HAP-1 (cell line): ENCODE measurements around the gene NLRP8.
"Not testable (repeated sequence)": the region's sequence is repeated elsewhere in the genome, so short reads cannot be mapped to it uniquely, and the experiment has no call there.

Experiments
- DNase-seq, 2 experiments: peaks; one replicate each; pipeline ENCODE4 v3.0.0-alpha.2; 2016 to 2020; ENCODE audit warnings: low spot score in 2 of 2
- H3K27me3 ChIP-seq: fragments of 250-450 bp; sonication (Bioruptor Pico); 2 replicates; pipeline ENCODE4 v1.5.1; 2020; ENCODE audit warnings: low read depth, mild to moderate bottlenecking, moderate library complexity
- H3K36me3 ChIP-seq: fragments of 250-450 bp; sonication (Bioruptor Pico); replicated peaks from 2 replicates; pipeline ENCODE4 v1.5.1; 2020; ENCODE audit warnings: mild to moderate bottlenecking
- H3K4me1 ChIP-seq: fragments of 250-450 bp; sonication (Bioruptor Pico); 2 replicates; pipeline ENCODE4 v1.5.1; 2020; ENCODE audit warnings: mild to moderate bottlenecking
- H3K4me3 ChIP-seq: fragments of 250-450 bp; sonication (Bioruptor Pico); 2 replicates; pipeline ENCODE4 v1.5.1; 2020; ENCODE audit warnings: mild to moderate bottlenecking, moderate library complexity
- H3K9me3 ChIP-seq: fragments of 250-450 bp; sonication (Bioruptor Pico); 2 replicates; pipeline ENCODE4 v1.5.1; 2020; ENCODE audit warnings: mild to moderate bottlenecking, moderate library complexity
- in situ Hi-C: fragments of 300-500 bp; cut with MboI; formaldehyde crosslinking; loops from 3 replicates; pipeline ENCODE4 v1.14.3; 2020; ENCODE audit warnings: low sequenced_read_pairs, inconsistent platforms, mixed read lengths

NLRP8 gene

GRCh38 chr19:55947532-55947931 is at the start of gene NLRP8:
Gene NLRP8 (plus strand): TSS chr19:55947832.
- Histone ChIP-seq H3K9me3 (0 out of 2 replicates have a peak, but pooled peaks cover 2% of the 10 kb centered on the region), H3K36me3 (no peaks in the 10 kb centered on the region), H3K27me3 (no peaks in the 10 kb centered on the region), H3K4me3 (no peak within 1 kb of the TSS), H3K4me1 (no peaks in the 10 kb centered on the region)
- in situ Hi-C loops, result no loop called here
- no peak for DNase-seq

- H3K36me3 ChIP-seq, result no peaks in the 10 kb centered on the region
- no peaks in the 10 kb centered on the region for H3K9me3 ChIP-seq
- no peaks in the 10 kb centered on the region for H3K4me1 ChIP-seq
- no peaks in the 10 kb centered on the region for H3K27me3 ChIP-seq
- DNase-seq, result no peak
- H3K4me3 ChIP-seq, result no peak overlapping the region
- in situ Hi-C loops, result no loop called here
Measured at GRCh38 chr19:55898911-55899310, 48.7 kb upstream of the NLRP8 start.

GRCh38 chr19:55901369-55902079 is 46.1 kb upstream of the NLRP8 start:
- Histone ChIP-seq H3K9me3 (no peaks in the 10 kb centered on the region), H3K4me3 (no peak overlapping the region)

DNA sequence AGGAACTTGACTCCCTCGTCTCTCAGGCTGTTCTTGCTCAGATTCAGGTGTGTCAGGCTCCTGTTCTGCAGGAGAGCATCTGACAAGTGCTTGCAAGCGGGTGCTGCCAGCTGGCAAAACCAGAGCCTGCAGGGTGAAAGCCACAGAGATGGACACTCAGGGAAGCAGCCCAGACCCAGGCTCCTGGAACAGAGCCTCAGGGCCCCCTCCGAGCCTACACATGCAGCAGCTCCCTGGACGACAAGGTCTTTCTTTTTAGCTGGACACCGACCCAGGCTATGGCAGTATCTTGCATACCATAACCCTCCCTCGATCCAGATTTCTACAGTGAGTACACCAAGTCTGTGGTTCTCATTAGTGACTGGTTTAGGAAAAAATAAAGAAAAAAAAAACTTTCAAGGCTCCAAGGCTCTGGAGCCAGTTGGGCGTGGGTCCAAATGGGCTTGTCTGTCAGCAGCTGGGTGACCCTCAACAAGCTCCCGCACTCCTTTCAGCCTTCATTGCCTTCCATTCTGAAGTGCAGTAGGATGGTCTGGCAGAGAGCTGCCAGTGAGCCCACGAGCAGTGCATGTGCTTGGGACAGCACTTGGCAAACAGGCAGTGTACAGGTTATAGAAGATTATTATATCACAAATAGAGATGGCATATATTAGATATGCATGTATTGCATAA is 45.4 kb upstream of the NLRP8 start:
- in situ Hi-C loops, result no loop called here
- DNase-seq, result no peak
- Histone ChIP-seq H3K9me3 (no peaks in the 10 kb centered on the region), H3K36me3 (no peaks in the 10 kb centered on the region), H3K27me3 (no peaks in the 10 kb centered on the region), H3K4me1 (no peaks in the 10 kb centered on the region), H3K4me3 (no peak overlapping the region)

More at GRCh38 chr19:55901369-55902079, 46.1 kb upstream of the NLRP8 start:
- no peaks in the 10 kb centered on the region for H3K36me3 ChIP-seq
- in situ Hi-C loops, result no loop called here
- no peak for DNase-seq
- no peaks in the 10 kb centered on the region for H3K4me1 ChIP-seq
- no peaks in the 10 kb centered on the region for H3K27me3 ChIP-seq

DNA sequence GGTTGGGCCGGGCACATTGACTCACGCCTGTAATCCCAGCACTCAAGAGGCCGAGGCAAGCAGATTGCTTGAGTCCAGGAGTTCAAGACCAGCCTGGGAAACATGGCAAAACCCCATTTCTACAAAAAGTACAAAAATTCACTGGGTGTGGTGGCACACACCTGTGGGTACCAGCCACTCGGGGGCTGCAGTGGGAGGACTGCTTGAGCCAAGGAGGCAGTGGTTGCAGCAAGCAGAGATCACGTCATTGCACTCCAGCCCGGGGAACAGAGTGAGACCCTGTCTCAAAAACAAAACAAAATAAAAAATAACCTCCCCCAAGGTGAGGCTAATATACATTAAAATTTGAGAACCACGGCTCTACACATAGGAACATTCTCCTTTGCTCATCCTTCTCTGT is 40.3 kb upstream of the NLRP8 start:
- no peak for DNase-seq
- in situ Hi-C loops, result no loop called here
- peaks cover 2% of the 10 kb centered on the region; the same call in 1 of the 2 replicates for H3K9me3 ChIP-seq
- no peaks in the 10 kb centered on the region for H3K36me3 ChIP-seq
- H3K4me3 ChIP-seq, result no peak overlapping the region
- no peaks in the 10 kb centered on the region for H3K4me1 ChIP-seq
- H3K27me3 ChIP-seq, result no peaks in the 10 kb centered on the region

- Histone ChIP-seq H3K27me3 (no peaks in the 10 kb centered on the region), H3K4me1 (no peaks in the 10 kb centered on the region), H3K4me3 (no peak overlapping the region), H3K36me3 (no peaks in the 10 kb centered on the region), H3K9me3 (peaks cover 2% of the 10 kb centered on the region; the same call in 1 of the 2 replicates)
- in situ Hi-C loops, result no loop called here
- DNase-seq, result no peak
Measured at GRCh38 chr19:55907746-55908145, 39.9 kb upstream of the NLRP8 start.

DNA sequence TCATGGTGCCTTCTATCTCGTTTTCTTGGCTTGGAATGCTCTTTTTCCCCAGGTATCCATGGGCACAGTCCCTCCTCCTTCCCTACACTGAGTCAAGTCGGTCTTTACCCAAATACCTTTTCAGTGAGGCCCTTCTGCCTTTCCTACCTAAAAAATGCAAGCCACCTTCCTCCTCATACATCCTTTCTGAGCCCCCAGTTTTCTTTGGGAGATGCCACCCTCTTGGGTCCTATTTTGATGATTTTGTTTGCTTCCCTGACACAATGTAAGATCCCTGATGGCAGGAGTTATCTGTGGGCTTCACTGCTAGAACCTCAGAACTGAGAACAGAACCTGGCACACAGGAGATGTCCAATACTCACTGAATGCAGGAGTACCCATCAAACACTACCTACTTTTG is 37.8 kb upstream of the NLRP8 start:
- H3K36me3 ChIP-seq, result no peaks in the 10 kb centered on the region
- H3K4me3 ChIP-seq, result no peak overlapping the region
- H3K9me3 ChIP-seq, result peaks cover 2% of the 10 kb centered on the region; the same call in 1 of the 2 replicates
- H3K27me3 ChIP-seq, result no peaks in the 10 kb centered on the region
- H3K4me1 ChIP-seq, result no peaks in the 10 kb centered on the region
- no peak for DNase-seq
- in situ Hi-C loops, result no loop called here

DNA sequence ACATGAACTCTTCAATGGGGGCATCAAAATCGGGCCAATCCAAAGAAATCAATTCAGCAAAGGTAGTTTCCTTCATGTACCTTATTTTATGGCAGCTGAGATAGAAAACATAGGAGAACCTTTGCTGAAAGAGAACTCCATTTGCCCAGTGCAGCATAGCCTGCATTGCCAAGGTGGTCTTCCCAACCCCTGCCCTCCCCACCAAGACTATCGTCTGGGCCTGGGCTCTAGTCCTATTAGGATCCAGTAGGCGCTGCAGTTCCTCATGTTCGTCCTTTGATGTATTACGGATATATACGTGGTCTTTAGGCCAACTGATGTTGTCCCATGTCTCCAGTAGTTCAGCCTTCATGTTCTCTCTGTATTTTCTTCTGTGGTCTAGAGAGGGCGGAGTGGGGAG is 34.7 kb upstream of the NLRP8 start:
- no peaks in the 10 kb centered on the region for H3K36me3 ChIP-seq
- in situ Hi-C loops, result no loop called here
- H3K9me3 ChIP-seq, result peaks cover 2% of the 10 kb centered on the region; the same call in 1 of the 2 replicates
- DNase-seq, result no peak
- no peaks in the 10 kb centered on the region for H3K4me1 ChIP-seq
- H3K27me3 ChIP-seq, result no peaks in the 10 kb centered on the region
- H3K4me3 ChIP-seq, result no peak overlapping the region

DNA sequence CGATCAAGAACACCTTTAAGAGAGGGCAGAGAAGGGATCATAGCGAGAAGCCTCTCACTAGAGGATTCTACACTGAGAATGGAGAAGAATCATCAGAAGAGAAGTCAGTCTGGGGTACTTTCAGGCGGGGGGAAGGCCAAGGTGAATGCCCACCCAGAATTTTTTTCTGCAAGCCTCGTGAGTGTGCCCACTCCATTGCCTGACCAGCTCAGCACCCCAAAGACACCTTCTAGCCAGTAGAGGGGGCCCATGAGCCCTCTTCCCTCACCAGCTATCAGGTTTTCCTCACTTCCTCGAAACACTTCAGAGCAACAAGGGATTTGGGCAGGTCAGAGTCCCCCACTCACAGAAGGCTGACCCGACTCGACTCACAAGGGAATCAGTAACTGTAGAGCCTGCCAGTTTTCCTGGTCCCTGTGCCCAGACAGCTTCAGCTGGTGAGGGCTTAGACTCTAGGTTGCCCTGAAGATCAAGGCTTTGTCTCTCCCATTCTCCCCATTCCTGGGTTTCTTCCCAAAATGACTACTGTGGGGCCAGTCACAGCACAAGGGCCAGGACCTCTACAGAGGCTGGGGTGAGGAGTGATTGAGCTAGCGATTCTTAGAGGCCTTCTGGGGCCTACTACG is 33.9 kb upstream of the NLRP8 start:
- in situ Hi-C loops, result no loop called here
- H3K4me3 ChIP-seq, result no peak overlapping the region
- no peaks in the 10 kb centered on the region for H3K4me1 ChIP-seq
- H3K9me3 ChIP-seq, result no peaks in the 10 kb centered on the region
- no peaks in the 10 kb centered on the region for H3K27me3 ChIP-seq
- no peak for DNase-seq
- H3K36me3 ChIP-seq, result no peaks in the 10 kb centered on the region

- no peaks in the 10 kb centered on the region for H3K9me3 ChIP-seq
- no peaks in the 10 kb centered on the region for H3K36me3 ChIP-seq
- H3K27me3 ChIP-seq, result no peaks in the 10 kb centered on the region
- no peak for DNase-seq
- in situ Hi-C loops, result no loop called here
- no peak overlapping the region for H3K4me3 ChIP-seq
- H3K4me1 ChIP-seq, result no peaks in the 10 kb centered on the region
Measured at GRCh38 chr19:55923556-55923955, 24.1 kb upstream of the NLRP8 start.

DNA sequence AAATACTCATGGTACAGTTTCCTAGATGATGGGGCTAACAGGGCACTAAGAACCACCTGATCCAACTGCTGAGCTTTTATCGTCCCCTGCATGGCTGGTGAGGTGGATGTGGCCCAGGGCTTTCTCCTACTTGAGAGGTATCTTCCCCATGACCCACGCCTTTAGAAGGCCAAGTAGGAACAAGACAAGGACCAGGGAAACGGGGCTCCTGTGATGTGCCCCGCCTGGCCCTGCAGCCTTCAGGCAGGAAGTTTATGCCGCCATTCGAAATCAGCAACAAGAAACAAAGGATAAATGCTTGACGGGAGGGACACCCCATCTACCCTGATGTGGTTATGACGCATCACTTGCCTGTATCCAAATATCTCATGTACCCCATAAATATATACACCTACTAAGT is 19.6 kb upstream of the NLRP8 start:
- H3K27me3 ChIP-seq, result no peaks in the 10 kb centered on the region
- DNase-seq, result no peak
- no peaks in the 10 kb centered on the region for H3K4me1 ChIP-seq
- in situ Hi-C loops, result no loop called here
- no peaks in the 10 kb centered on the region for H3K9me3 ChIP-seq
- H3K36me3 ChIP-seq, result no peaks in the 10 kb centered on the region
- no peak overlapping the region for H3K4me3 ChIP-seq

- H3K9me3 ChIP-seq, H3K4me3 ChIP-seq, DNase-seq, in situ Hi-C loops, H3K4me1 ChIP-seq, H3K27me3 ChIP-seq, H3K36me3 ChIP-seq: not testable (repeated sequence)
Measured at GRCh38 chr19:55929258-55929657, 18.4 kb upstream of the NLRP8 start.

GRCh38 chr19:55930996-55931515 is 16.6 kb upstream of the NLRP8 start:
- DNase-seq, result no peak
- H3K27me3 ChIP-seq, result no peaks in the 10 kb centered on the region
- in situ Hi-C loops, result no loop called here
- no peaks in the 10 kb centered on the region for H3K9me3 ChIP-seq
- H3K36me3 ChIP-seq, result no peaks in the 10 kb centered on the region
- H3K4me3 ChIP-seq, result no peak overlapping the region
- no peaks in the 10 kb centered on the region for H3K4me1 ChIP-seq

GRCh38 chr19:55931936-55932386 is 15.7 kb upstream of the NLRP8 start, which contains the start of gene NLRP13:
Gene NLRP13 (minus strand): TSS chr19:55932336. CDS start chr19:55932311, 25 bp downstream.
- no peaks in the 10 kb centered on the region for H3K9me3 ChIP-seq
- no peaks in the 10 kb centered on the region for H3K4me1 ChIP-seq
- no peaks in the 10 kb centered on the region for H3K27me3 ChIP-seq
- no peak for DNase-seq
- no peak within 1 kb of the TSS for H3K4me3 ChIP-seq
- no peaks in the 10 kb centered on the region for H3K36me3 ChIP-seq
- in situ Hi-C loops, result no loop called here
